Astrocyte (in vitro differentiated cells and primary cell): ENCODE results near the gene LYSMD2.

Source experiments
- EZH2 ChIP-seq: IDR thresholded peaks from 2 replicates; pipeline ENCODE4 v1.6.1; 2012; ENCODE audit warnings: mild to moderate bottlenecking, low read length, inconsistent platforms; ENCODE audit not compliant: insufficient read depth
- TF ChIP-seq, protein P1 (sequence below): IDR thresholded peaks from 2 replicates; pipeline ENCODE4 v1.5.1; 2011; ENCODE audit warnings: low read depth, mild to moderate bottlenecking, inconsistent platforms, low read length, moderate library complexity; ENCODE audit not compliant: insufficient read depth

DNA sequence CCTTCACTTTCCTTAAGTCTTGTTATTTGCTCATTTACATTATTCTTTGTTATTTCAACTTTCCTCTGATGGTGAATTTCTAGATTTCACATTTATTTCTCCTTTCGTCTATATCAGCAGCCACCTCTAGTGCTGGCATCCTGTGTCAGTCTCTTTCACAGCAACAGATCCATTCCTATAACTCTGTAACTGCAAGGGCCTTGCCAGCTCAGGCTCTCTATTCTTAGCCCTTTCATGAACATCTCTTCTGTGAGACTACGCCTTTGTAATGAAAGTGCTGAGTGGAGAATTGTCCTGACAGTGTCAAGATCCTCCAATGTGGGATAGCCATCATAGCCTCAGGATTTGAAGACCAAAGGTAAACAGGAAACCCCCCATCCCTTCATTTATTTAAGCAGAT, 60.0 kb downstream of the LYSMD2 start:
- TF ChIP-seq, protein P1, sequence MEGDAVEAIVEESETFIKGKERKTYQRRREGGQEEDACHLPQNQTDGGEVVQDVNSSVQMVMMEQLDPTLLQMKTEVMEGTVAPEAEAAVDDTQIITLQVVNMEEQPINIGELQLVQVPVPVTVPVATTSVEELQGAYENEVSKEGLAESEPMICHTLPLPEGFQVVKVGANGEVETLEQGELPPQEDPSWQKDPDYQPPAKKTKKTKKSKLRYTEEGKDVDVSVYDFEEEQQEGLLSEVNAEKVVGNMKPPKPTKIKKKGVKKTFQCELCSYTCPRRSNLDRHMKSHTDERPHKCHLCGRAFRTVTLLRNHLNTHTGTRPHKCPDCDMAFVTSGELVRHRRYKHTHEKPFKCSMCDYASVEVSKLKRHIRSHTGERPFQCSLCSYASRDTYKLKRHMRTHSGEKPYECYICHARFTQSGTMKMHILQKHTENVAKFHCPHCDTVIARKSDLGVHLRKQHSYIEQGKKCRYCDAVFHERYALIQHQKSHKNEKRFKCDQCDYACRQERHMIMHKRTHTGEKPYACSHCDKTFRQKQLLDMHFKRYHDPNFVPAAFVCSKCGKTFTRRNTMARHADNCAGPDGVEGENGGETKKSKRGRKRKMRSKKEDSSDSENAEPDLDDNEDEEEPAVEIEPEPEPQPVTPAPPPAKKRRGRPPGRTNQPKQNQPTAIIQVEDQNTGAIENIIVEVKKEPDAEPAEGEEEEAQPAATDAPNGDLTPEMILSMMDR = no peak
- no peak for TF ChIP-seq EZH2
